Measurements from ENCODE around the gene TMEM156. TPM values are rescaled to one million over a fixed set of nuclear protein-coding genes. Genes with fewer than 3 reads are reported as not detected.
A peak's percentile ranks its signal among the peaks of the same experiment; 100 is the strongest.

The TMEM156 gene
- polyA plus RNA-seq, 3 donors, result 0.31 to 1.1 (median 0.43) TPM

DNA sequence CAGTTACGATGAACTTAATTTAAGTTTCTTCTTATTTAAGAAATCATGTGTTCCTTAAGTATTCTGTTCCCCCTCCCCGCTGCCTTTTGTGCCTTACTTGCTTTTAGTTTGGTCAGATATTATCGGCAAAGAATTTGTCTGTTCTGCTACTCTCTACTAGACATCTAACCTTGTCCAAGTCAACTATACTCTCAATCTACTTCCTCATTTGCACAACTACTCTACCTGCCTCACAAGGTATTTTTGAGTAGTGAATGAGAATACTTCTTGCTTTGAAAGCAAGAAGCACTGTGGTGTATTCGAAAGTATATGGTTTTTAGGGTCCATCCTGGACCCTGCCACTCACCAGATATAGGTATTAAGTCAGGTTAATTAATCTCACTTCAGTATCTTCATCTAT is 21.8 kb upstream of the TMEM156 start:
- Histone ChIP-seq H4K20me1 (ENCODE audit: insufficient read depth, low read length) (peaks cover 91% of the 10 kb centered on the region), H3K4me1 (ENCODE audit: control insufficient read depth in 1 of 2, insufficient read depth in 2 of 2, low read length in 2 of 2) (no peaks in the 10 kb centered on the region), H3K79me2 (ENCODE audit: insufficient read depth, low read length) (peaks cover 19% of the 10 kb centered on the region), H3K27me3 (ENCODE audit: control insufficient read depth in 2 of 2, insufficient read depth in 2 of 2, low read length in 2 of 2) (no peaks in the 10 kb centered on the region), H2AFZ (ENCODE audit: insufficient read depth, low read depth, low read length, poor library complexity, severe bottlenecking) (no peak overlapping the region), H3K4me2 (replicated peaks; ENCODE audit: extremely low read depth, low read length, poor library complexity, severe bottlenecking) (no peak overlapping the region), H3K36me3 (replicated peaks in 1 of 2; ENCODE audit: control insufficient read depth in 1 of 2, insufficient read depth in 2 of 2, low read length in 2 of 2) (no peaks in the 10 kb centered on the region), H3K27ac (ENCODE audit: low read depth in 1 of 2, low read length in 2 of 2) (no peak overlapping the region), H3K4me3 (replicated peaks in 1 of 3; ENCODE audit: low read depth in 2 of 3, low read length in 3 of 3) (no peak overlapping the region), H3K9me3 (replicated peaks in 1 of 2; ENCODE audit: control insufficient read depth in 1 of 2, insufficient read depth in 1 of 2, low read length in 2 of 2) (no peaks in the 10 kb centered on the region), H3K9ac (ENCODE audit: insufficient read depth, low read length, poor library complexity, severe bottlenecking) (no peak overlapping the region)
- no peak for DNase-seq
- WGBS (ENCODE audit: insufficient coverage), result 90% methylated on average over 2 of the region's 4 CpGs
- H3K27ac Mint-ChIP-seq, result no peak overlapping the region
- TF ChIP-seq, protein P1, sequence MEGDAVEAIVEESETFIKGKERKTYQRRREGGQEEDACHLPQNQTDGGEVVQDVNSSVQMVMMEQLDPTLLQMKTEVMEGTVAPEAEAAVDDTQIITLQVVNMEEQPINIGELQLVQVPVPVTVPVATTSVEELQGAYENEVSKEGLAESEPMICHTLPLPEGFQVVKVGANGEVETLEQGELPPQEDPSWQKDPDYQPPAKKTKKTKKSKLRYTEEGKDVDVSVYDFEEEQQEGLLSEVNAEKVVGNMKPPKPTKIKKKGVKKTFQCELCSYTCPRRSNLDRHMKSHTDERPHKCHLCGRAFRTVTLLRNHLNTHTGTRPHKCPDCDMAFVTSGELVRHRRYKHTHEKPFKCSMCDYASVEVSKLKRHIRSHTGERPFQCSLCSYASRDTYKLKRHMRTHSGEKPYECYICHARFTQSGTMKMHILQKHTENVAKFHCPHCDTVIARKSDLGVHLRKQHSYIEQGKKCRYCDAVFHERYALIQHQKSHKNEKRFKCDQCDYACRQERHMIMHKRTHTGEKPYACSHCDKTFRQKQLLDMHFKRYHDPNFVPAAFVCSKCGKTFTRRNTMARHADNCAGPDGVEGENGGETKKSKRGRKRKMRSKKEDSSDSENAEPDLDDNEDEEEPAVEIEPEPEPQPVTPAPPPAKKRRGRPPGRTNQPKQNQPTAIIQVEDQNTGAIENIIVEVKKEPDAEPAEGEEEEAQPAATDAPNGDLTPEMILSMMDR (IDR thresholded peaks at IDR 0.05), result no peak
- intact Hi-C loops (cut with micrococcal nuclease), result loop anchor here in 1 of 2 donors (10.0 kb wide), 1 partner anchor 179 kb away; no protein-coding TSS in a partner anchor
- H3K9me3 Mint-ChIP-seq, result peaks cover 0 to 3% (median 0%) of the 10 kb centered on the region in 7 donors
- H3K27me3 Mint-ChIP-seq (ENCODE audit: low read depth in 3 of 3), result no peaks in the 10 kb centered on the region
- H3K36me3 Mint-ChIP-seq, result peaks cover 7 to 9% of the 10 kb centered on the region in 2 donors
- H3K4me1 Mint-ChIP-seq, result peaks cover 7% of the 10 kb centered on the region
- H3K4me3 Mint-ChIP-seq, result no peak overlapping the region

DNA sequence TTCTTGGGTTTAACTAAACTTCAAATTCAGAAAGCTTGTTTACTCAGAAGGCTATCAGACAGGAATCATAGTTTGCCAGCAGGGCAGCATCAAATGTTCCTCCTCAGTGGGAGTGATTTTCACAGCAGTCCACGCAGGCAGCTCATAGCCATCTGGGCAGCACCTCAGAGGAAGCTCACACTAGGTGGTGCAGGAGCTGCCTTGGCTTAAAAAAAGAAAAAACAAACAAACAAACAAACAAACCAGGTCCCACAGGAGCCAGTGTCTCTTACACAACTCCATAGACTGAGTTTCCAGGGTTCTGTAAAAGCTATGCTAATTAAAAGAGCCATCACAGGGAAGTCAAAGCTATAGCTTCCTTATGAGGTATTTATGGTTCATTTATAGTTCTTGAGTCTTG is 19.3 kb upstream of the TMEM156 start:
- TF ChIP-seq, protein P1 (IDR thresholded peaks at IDR 0.05), result no peak
- peaks cover 29% of the 10 kb centered on the region for H3K4me1 Mint-ChIP-seq
- Histone ChIP-seq H3K9me3 (replicated peaks in 1 of 2; ENCODE audit: control insufficient read depth in 1 of 2, insufficient read depth in 1 of 2, low read length in 2 of 2) (no peaks in the 10 kb centered on the region), H3K27ac (ENCODE audit: low read depth in 1 of 2, low read length in 2 of 2) (no peak overlapping the region), H3K79me2 (ENCODE audit: insufficient read depth, low read length) (peaks cover 17% of the 10 kb centered on the region), H3K9ac (ENCODE audit: insufficient read depth, low read length, poor library complexity, severe bottlenecking) (no peak overlapping the region), H3K36me3 (replicated peaks in 1 of 2; ENCODE audit: control insufficient read depth in 1 of 2, insufficient read depth in 2 of 2, low read length in 2 of 2) (no peaks in the 10 kb centered on the region), H3K4me2 (replicated peaks; ENCODE audit: extremely low read depth, low read length, poor library complexity, severe bottlenecking) (no peak overlapping the region), H2AFZ (ENCODE audit: insufficient read depth, low read depth, low read length, poor library complexity, severe bottlenecking) (no peak overlapping the region), H3K4me3 (replicated peaks in 1 of 3; ENCODE audit: low read depth in 2 of 3, low read length in 3 of 3) (no peak overlapping the region), H3K4me1 (ENCODE audit: control insufficient read depth in 1 of 2, insufficient read depth in 2 of 2, low read length in 2 of 2) (peaks cover 7 to 19% of the 10 kb centered on the region in 2 donors), H3K27me3 (ENCODE audit: control insufficient read depth in 2 of 2, insufficient read depth in 2 of 2, low read length in 2 of 2) (no peaks in the 10 kb centered on the region), H4K20me1 (ENCODE audit: insufficient read depth, low read length) (peaks cover 98% of the 10 kb centered on the region)
- intact Hi-C loops (cut with micrococcal nuclease), result loop anchor here in 1 of 2 donors (10.0 kb wide), 1 partner anchor 177 kb away; no protein-coding TSS in a partner anchor
- H3K4me3 Mint-ChIP-seq, result no peak overlapping the region
- peak overlapping the region in 1 of 7 donors; percentile 64 for H3K27ac Mint-ChIP-seq
- peaks cover 0 to 3% (median 0%) of the 10 kb centered on the region in 7 donors for H3K9me3 Mint-ChIP-seq
- H3K27me3 Mint-ChIP-seq (ENCODE audit: low read depth in 3 of 3), result no peaks in the 10 kb centered on the region
- peaks cover 5 to 9% of the 10 kb centered on the region in 2 donors for H3K36me3 Mint-ChIP-seq
- no peak for DNase-seq
- 100% methylated on average over 1 of the region's 1 CpG for WGBS (ENCODE audit: insufficient coverage)

Measured in CD14-positive monocyte (primary cell).